Superior temporal gyrus (tissue), 1 donor: ENCODE measurements around the gene PROX1.

Experiments
- DNase-seq: peaks from one replicate; pipeline ENCODE4 v3.0.0-alpha.2; 2016; ENCODE audit errors: extremely low spot score

The PROX1 gene

GRCh38 chr1:214021321-214021720 is 33.5 kb downstream of the PROX1 start:
- no peak for DNase-seq

GRCh38 chr1:214022229-214022791 is 34.5 kb downstream of the PROX1 start:
- no peak for DNase-seq

GRCh38 chr1:214022810-214023425 is 35.1 kb downstream of the PROX1 start:
- DNase-seq: no peak

GRCh38 chr1:214026985-214027384 is 39.2 kb downstream of the PROX1 start:
- DNase-seq: peak; percentile 10

GRCh38 chr1:214027498-214027897 is 39.7 kb downstream of the PROX1 start:
- peak; percentile 42 for DNase-seq

- DNase-seq: peak; percentile 28
Observed at GRCh38 chr1:214028095-214028494, 40.3 kb downstream of the PROX1 start.

- DNase-seq: peak; percentile 58
Observed at GRCh38 chr1:214028649-214029406, 41.1 kb downstream of the PROX1 start.

- peak; percentile 71 for DNase-seq
Observed at GRCh38 chr1:214029796-214030195, 42.0 kb downstream of the PROX1 start.

GRCh38 chr1:214031267-214031650 is 43.5 kb downstream of the PROX1 start:
- DNase-seq: peak; percentile 12

GRCh38 chr1:214037468-214037867 is 49.7 kb downstream of the PROX1 start:
- DNase-seq: no peak

- no peak for DNase-seq
Observed at GRCh38 chr1:214039394-214040018, 51.7 kb downstream of the PROX1 start.

GRCh38 chr1:214043167-214043566 is 55.4 kb downstream of the PROX1 start:
- DNase-seq: no peak

- no peak for DNase-seq
Observed at GRCh38 chr1:214044438-214045214, 56.9 kb downstream of the PROX1 start.

GRCh38 chr1:214050513-214051401 is 63.0 kb downstream of the PROX1 start:
- DNase-seq: no peak

- DNase-seq: no peak
Observed at GRCh38 chr1:214051786-214052185, 64.0 kb downstream of the PROX1 start.

GRCh38 chr1:214058076-214058475 is 70.3 kb downstream of the PROX1 start:
- no peak for DNase-seq

GRCh38 chr1:214066190-214066589 is 78.4 kb downstream of the PROX1 start:
- DNase-seq: no peak

- DNase-seq: no peak
Observed at GRCh38 chr1:214066936-214067335, 79.2 kb downstream of the PROX1 start.

- DNase-seq: no peak
Observed at GRCh38 chr1:214067397-214067796, 79.6 kb downstream of the PROX1 start.

- no peak for DNase-seq
Observed at GRCh38 chr1:214067853-214068703, 80.3 kb downstream of the PROX1 start.
